Prostate gland (tissue), 2 donors: ENCODE results near the gene MPC1.

Experiments
- CTCF ChIP-seq, 4 experiments: fragments of 200-600 bp in 2 of 4; fragments of 450-650 bp in 2 of 4; sonication (generic) in 2 of 4; IDR thresholded peaks; 1 replicate in 3 of 4; 2 replicates in 1 of 4; pipeline ENCODE4 v1.5.1; 2016 to 2019; ENCODE audit warnings: antibody characterized with exemption in 4 of 4, mild to moderate bottlenecking in 2 of 4, moderate library complexity in 2 of 4
- POLR2A ChIP-seq: fragments of 450-650 bp; IDR thresholded peaks from one replicate; pipeline ENCODE4 v1.6.1; 2016; ENCODE audit warnings: antibody characterized with exemption, mild to moderate bottlenecking
- POLR2AphosphoS5 ChIP-seq: sonication (generic); formaldehyde crosslinking; IDR thresholded peaks from one replicate; pipeline ENCODE4 v1.6.1; 2017; ENCODE audit warnings: antibody characterized with exemption

GRCh38 chr6:166333172-166333995, 49.4 kb downstream of the MPC1 start:
- no peak for TF ChIP-seq POLR2A
- no peak for TF ChIP-seq POLR2AphosphoS5
- TF ChIP-seq CTCF (IDR thresholded peaks at IDR 0.05): no peak
